Adipose tissue (tissue), 3 donors: Measurements from ENCODE around the gene CNTNAP2. TPM values are rescaled to one million over a fixed set of nuclear protein-coding genes. Genes with fewer than 3 reads are reported as not detected.

Experiments used
- H3K27ac ChIP-seq: one replicate; pipeline ENCODE4 v1.5.1; 2013; ENCODE audit warnings: low read depth, low read length
- WGBS, 3 donors: extraction: QIAGEN DNeasy Blood & Tissue Kit; methylation state at CpG; one replicate each; pipeline ENCODE4 v1.1.7; 2013; 5-methylcytosine and 5-hydroxymethylcytosine counted together
- polyA plus RNA-seq, 3 donors: library from polyadenylated mRNA; stranded (reverse); fragments of 200-250 nt; gene quantifications; one replicate each; pipeline ENCODE4 v1.2.3, GENCODE V29; 2013
- donor health status: healthy with polysubstance abuse.
- donor health status: Bipolar disorder and iron deficiency.
- donor health status: healthy.

Gene CNTNAP2
- polyA plus RNA-seq, 3 donors: under 0.01 to 0.03 (median 0.01) TPM

DNA sequence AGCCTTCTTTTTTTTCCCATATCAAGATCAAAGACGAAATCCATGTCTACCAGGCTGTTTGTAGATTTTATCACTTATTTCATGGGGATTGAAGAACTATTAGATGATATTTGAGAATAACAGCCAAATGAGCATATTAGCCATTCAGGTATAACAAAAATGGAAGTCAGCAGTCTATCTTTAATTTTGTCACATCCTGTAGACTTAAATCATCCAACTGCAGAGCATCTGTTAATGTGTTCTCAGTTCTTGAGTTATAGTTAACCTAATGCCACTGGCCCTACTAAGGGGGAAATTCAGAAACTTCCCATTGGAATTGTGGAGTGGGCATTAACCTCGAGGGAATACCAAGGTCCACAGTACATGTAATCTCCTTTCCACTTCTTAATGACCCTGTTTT lies 380.1 kb downstream of the CNTNAP2 start:
- WGBS, 3 donors: 51 to 74% (median 52%) methylated on average over 2 of the region's 2 CpGs
- H3K27ac ChIP-seq: no peak overlapping the region

DNA sequence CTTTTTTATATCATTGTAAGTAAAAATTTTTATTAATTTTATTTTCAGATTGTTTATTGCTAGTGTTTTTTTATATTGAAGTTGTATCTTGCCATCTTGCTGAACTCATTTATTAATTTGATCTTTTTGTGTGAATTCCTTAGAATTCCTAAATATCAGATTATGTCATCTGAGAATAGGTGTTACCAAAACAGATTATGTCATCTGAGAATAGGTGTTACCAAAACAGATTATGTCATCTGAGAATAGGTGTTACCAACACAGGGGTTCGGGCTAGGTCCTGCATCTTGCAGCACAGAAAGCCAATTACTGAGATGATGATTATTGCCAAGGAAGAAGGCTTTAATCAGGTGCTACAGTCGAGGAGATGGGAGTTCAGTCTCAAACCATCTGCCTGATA lies 383.4 kb downstream of the CNTNAP2 start:
- 60 to 70% (median 66%) methylated on average over 2 of the region's 2 CpGs for WGBS, 3 donors
- no peak overlapping the region for H3K27ac ChIP-seq

DNA sequence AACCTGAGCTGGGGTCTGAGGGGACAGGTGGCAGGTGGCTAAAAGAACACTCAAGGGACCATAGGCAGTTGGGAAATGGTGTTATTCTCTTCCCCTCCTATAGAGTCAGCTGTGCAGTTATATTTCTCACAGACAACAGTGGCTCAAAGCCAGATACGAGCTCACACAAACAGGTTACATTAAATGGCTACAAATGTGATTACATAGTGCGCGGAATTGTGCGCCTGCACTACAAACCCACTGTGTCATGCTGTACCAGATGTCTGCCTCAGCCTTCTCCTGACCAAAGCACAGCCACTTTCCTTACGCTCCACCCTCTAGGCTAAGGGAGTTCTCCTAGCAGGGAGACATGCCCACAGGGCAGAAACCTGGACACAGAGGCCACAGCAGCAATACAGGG lies 387.2 kb downstream of the CNTNAP2 start:
- 91 to 97% (median 92%) methylated on average over 5 of the region's 5 CpGs for WGBS, 3 donors
- H3K27ac ChIP-seq: no peak overlapping the region

DNA sequence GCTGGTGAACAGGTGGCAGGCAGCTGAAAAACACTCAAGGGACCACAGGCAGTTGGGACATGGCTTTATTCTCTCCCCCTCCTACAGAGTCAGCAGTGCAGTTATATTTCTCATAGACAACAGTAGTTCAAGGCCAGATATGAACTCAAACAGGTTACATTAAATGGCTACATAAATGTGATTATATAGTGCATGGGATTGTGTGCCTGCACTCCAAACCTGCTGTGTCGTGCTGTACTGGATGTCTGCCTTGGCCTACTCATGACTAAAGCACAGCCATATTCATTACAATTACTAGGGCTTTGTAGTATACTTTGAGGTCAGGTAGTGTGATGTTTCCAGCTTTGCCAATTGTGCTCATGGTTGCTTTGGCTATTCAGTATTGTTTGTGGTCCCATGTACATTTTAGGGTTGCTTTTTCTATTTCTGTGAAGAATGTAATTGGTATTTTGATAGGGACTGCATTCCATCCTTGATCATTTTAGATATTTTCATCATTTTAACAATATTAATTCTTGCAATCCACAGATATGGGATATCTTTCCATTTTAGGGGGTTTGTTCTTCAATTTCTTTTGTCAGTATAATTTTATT lies 393.6 kb downstream of the CNTNAP2 start:
- no peak overlapping the region for H3K27ac ChIP-seq
- WGBS, 3 donors: 65 to 79% (median 78%) methylated on average over 1 of the region's 1 CpG

DNA sequence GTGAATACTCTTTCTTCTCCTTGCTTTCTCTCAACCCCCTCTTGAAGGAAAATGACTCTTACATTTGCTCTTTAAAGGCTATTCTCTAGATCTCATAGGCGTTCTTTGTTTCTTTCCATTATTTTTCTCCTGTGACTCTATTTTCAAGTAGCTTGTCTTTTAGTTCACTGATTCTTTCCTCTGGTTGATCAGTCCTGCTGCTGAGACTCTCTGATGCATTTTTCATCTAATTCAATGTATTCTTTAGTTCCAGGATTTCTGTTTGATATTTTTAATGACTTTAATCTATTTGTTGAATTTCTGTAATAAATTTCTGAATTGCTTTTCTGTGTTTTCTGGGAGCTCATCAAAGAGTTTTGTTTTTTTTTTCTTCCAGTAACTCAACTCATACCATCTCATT lies 397.7 kb downstream of the CNTNAP2 start:
- WGBS, 3 donors: 89 to 96% (median 90%) methylated on average over 1 of the region's 1 CpG

DNA sequence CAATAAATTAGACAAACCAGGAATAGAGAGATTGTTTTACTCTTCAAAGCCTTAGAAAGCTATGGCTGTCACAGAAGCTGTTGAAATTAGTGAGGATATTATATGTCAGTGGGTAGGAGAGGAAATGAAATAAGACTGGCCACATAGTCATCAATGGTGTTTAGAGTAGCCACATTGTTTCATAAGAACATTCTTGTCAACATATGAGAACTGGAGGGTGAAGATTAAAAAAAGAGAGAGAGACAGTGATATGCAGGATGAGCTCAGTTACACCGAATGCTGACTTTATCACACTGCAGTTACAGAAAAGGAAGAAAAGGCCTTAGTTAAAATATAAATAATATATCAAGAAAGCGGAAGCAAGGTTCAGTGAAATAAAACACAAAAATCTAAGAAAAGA lies 412.0 kb downstream of the CNTNAP2 start:
- 51 to 79% (median 56%) methylated on average over 2 of the region's 2 CpGs for WGBS, 3 donors
- H3K27ac ChIP-seq: no peak overlapping the region

More for the DNA sequence above, 397.7 kb downstream of the CNTNAP2 start:
- H3K27ac ChIP-seq: no peak overlapping the region

DNA sequence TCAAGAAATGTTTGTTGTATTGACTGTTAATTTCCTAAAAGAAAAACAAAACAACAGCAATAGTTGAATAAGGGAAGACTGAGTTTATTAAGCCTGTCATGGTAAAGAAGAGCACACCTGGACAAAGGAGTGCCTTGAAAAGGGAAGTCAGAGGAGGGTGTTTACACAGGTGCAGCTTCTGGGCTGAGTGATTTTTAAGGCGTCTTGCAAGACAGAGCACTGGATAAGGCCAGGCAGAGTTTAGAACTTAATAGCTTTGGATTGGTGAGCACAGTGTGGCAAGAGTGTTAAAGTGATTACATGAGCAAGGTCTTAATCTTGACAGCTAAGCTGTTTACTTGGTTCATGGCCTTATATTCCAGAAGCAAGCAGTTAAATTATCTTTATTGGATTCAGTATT lies 423.2 kb downstream of the CNTNAP2 start:
- no peak overlapping the region for H3K27ac ChIP-seq
- WGBS, 3 donors: 40 to 72% (median 64%) methylated on average over 1 of the region's 1 CpG

DNA sequence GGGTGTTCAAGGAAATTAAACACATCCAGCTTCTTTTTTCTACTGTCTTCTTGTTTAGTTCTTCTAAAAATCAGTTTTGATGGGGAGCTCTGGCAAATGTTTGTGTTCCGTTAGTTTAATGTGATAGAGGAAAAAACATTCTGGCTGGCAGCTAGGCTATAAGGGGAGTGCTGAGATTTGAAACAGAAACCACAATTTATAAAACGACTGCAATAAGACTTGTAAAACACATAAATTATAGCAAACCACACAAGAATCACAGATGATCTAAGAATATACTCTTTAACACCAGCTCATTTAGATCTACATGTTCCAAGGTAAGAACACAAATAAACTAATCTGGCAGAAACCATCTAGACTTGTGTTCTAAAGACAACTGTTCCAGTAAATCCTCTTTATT lies 425.5 kb downstream of the CNTNAP2 start:
- 25 to 64% (median 33%) methylated on average over 2 of the region's 2 CpGs for WGBS, 3 donors
- no peak overlapping the region for H3K27ac ChIP-seq

DNA sequence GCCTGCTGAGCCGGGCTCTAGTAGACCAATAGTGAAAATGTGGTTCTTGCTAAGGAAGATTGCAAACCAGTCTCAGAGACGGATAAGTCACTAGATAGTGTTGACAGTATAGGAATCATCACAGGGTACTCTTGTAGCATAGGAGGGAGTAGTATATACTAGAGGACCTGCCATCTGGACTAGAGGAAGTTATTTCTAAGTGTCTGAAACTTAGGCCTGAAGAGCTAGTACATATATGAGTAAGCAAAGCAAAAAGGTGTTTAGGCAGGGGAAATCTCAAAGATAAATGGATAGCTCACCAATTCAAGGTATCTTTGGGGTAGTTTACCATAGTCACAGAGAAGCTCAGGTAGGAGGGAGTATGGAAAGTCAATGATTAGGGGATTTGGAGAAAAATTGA lies 428.1 kb downstream of the CNTNAP2 start:
- WGBS, 3 donors: 50 to 65% (median 61%) methylated on average over 2 of the region's 2 CpGs
- no peak overlapping the region for H3K27ac ChIP-seq

DNA sequence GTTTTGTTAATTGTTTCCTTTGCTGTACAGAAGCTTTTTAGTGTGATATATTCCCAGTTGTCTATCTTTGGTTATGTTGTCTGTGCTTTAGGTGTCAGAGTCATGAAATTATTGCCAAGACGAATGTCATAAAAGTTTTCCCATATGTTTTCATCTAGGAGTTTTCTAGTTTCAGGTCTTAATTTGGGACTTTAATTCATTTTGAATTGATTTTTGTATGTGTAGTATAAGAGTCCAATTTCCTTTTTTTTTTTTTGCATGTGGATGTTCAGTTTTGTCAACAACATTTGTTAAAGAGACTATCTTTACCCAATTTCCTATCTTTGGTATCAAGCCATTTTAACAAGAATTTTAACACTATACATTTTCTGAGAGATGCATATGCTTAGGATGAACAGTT lies 432.2 kb downstream of the CNTNAP2 start:
- 74 to 78% (median 78%) methylated on average over 1 of the region's 1 CpG for WGBS, 3 donors
- no peak overlapping the region for H3K27ac ChIP-seq

DNA sequence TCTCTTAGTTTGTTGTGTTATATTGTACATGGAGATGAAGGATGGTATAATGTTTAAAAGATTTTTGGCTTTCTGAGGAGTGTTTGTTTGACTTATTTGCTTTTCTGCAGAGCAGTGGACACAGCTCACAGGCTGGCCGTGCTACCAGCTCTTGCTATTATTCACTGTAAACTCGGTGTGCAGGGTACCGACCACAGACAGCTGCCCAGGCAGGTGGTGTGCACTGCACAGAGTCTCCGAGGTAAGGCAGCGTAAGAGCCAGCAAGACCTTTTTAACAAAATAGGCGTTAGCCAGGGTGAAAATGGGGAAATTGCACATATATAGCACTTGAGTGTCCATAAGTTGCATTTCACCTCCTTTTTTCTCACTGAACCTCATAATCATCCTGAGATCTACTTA lies 438.0 kb downstream of the CNTNAP2 start:
- 59 to 85% (median 76%) methylated on average over 6 of the region's 6 CpGs for WGBS, 3 donors
- no peak overlapping the region for H3K27ac ChIP-seq

DNA sequence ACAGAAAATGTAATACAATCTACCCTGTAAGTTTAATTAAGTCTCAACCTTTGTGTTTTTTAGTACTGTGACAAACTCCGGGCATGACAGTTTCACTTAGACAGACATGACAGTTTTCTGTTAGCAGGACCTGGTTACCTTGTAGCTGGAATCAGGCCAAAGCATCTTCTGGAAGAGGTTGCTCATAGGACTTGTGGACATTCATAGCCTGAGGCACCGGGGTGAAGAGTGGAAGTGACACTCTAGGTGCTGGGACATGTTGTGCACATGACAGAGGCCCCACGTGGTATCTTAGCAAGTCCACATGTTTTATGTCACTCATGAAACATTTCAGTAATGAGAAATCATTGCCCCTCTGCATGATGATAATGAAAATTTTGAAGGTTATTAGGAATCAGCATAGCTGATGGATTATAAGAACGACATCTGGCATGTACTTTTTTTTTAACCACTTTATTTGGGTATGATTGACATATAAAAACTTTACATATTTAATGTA lies 441.4 kb downstream of the CNTNAP2 start:
- WGBS, 3 donors: 78 to 85% (median 83%) methylated on average over 4 of the region's 4 CpGs

DNA sequence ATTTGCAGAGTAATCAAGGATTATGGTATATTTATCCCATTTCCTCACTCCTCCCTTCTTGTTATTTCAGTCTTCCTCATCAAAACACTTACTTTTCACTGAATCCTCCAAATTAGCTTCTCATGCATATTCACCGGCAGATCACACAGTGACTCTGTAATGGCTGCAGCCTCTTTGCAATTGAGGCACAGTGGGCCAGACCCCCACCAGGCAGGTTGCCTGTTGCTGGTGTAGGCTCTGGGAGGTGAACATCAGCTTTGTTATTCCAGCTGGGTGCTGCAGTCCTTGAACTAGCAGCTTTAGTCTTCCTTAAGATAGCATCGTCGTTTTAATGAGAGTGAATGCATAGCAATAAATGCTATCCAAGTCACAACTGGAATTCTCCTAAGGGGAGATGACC lies 449.3 kb downstream of the CNTNAP2 start:
- no peak overlapping the region for H3K27ac ChIP-seq
- WGBS, 3 donors: 75 to 85% (median 81%) methylated on average over 3 of the region's 3 CpGs

More for the DNA sequence above, 441.4 kb downstream of the CNTNAP2 start:
- no peak overlapping the region for H3K27ac ChIP-seq

DNA sequence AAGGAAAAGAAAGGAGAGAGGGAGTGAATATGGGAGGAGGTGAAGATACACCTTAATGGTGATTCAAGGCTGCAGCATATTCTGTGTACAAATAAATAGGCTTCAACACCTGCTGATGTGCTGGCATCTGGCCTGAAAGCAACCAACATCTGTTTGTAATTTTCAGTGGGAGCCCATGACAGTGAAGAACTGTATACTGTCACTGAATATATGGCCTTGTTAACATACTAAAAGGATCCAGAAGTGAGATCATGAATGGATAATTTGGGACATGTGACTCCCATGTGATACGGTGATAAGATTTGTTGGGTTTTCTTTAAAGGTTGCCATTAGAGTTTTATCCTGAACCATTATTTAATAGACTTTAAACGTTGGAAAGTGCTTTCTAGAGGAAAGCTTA lies 459.3 kb downstream of the CNTNAP2 start:
- 36 to 59% (median 44%) methylated on average over 2 of the region's 2 CpGs for WGBS, 3 donors
- H3K27ac ChIP-seq: no peak overlapping the region

DNA sequence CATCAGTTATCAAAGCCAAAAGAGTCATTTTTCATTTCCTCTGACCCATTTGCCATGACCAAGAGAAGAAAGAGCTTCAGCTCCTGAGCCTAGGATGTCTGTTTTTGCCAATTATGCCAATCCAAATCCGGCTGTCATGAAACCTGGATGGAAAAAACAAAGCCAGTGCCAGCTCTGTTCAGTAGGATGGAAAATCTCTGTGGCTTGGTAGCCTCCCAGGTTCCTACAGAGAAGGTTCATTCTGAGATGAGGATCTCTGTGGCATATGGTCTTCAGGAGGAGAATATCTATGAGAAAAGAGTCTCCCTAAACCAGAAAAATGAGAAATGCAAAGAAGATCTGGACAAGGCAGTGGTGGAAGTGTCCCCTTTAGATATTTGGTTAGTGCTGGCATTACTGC lies 475.4 kb downstream of the CNTNAP2 start:
- WGBS, 3 donors: 65 to 75% (median 70%) methylated on average over 1 of the region's 1 CpG
- no peak overlapping the region for H3K27ac ChIP-seq

DNA sequence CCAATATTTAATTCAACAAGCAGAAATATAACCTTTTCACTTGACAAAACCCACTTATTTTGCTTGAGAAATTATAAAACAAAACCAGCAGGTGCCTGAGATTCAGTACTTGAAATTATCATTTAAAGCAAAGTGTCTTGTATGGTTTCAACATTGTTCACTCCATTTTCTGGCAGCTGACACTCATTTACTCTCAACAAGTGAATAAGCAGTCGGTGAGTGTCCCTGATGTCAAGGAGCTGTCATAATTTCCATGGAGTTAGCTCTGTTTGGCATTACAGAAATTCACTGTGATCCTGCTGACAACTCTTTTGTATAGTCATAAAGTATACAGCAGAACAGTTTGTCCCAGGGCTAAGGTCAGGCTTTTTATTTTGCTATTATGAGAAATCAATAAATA lies 490.0 kb downstream of the CNTNAP2 start:
- H3K27ac ChIP-seq: no peak overlapping the region
- WGBS, 3 donors: 82 to 91% (median 86%) methylated on average over 1 of the region's 1 CpG

DNA sequence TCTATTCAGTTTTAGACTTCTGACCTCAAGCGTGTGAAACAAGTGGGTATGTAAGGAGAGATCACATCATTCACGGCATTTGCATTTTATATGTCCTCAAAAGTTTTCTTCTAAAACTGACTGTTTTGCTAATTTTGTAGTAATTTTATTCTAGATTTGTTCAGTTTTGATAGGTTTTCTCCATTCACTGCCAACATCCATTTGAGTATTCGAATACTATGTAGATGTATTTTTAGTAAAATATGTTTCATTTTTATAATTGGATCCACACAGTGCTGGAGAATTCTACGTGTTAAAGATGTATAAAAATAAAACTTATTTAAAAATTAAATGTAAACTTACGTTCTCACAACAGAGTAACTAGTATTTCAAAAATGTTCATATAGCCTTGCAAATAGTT lies 503.0 kb downstream of the CNTNAP2 start:
- WGBS, 3 donors: 65 to 76% (median 74%) methylated on average over 5 of the region's 5 CpGs
- no peak overlapping the region for H3K27ac ChIP-seq

DNA sequence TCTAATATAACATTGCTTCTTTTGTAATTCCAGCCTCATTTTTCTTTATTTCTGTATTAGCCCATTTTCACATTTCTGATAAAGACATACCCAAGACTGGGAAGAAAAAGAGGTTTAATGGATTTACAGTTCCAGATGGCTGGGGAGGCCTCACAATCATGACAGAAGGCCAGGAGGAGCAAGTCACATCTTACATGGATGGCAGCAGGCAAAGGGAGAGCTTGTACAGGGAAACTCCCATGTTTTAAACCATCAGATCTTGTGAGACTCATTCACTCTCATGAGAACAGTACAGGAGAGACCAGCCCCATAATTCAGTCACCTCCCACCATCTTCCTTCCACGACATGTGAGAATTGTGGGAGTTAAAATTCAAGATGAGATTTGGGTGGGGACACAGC lies 510.3 kb downstream of the CNTNAP2 start:
- 62 to 79% (median 67%) methylated on average over 1 of the region's 1 CpG for WGBS, 3 donors
- no peak overlapping the region for H3K27ac ChIP-seq

DNA sequence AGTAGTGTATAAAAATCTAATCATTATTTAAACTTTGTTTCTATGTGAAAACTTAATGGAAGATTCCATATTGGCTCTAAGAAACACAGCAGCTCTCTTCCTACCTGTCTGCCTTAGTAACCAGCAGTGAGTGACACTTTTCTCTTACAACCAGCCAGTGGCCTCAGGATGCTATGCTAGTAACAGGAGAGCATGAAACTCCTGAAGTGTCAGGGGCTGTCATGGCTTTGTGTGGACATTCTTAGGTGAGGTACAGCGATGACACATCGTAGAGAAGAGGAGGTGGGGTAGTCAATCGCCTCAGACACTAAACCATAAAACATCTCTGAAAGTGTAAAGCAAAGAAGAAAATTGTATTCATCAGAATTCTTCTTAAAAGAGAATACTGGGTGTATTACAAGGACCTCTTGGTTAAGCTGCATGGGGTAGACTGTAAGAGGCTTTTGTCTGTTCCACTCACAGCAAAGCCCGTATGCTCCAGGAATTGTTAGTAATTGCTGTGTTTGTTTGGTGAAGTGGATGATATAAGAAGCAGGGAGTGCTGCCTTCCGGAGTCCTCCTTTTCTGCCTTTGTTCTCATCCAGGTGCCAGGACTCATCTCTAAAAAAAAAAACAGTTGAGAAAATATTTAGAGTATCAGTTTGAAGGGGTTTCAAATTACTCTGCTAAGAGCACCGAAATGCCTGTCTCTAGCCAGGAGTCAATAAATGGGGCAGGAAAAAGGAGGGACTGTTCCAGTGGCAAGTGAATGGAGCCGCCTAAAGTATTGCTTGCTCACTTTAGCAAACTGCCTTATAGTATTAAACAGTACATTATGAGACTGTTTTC lies 518.8 kb downstream of the CNTNAP2 start:
- H3K27ac ChIP-seq: no peak overlapping the region
- WGBS, 3 donors: 51 to 68% (median 56%) methylated on average over 7 of the region's 7 CpGs

DNA sequence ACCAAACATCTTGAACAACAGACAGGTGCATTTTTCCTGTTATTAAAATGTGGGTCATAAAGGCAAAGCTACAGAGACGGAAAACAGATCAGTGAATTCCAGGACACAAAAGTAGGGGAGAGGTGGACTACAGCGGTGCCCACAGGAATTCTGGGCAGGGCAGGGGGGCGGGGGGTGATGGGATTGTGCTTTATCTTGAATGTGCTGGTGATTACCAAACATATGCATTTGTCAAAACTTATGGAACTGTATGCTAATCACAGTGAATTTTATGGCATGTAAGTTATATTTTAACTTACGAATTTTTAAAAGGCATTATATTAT lies 519.4 kb downstream of the CNTNAP2 start:
- WGBS, 3 donors: 52 to 64% (median 57%) methylated on average over 4 of the region's 4 CpGs
- no peak overlapping the region for H3K27ac ChIP-seq
